MCF 10A (cell line): Measurements from ENCODE around the gene ZNF777. TPM values are rescaled to one million over a fixed set of nuclear protein-coding genes. Genes with fewer than 3 reads are reported as not detected.

Source experiments
- BruUV-seq: library from RNA; stranded (reverse); fragments of 400-500 nt; replicated peaks from 2 replicates; lab custom pipeline; 2021; lab: Mats Ljungman, UMichigan
- CTCF ChIA-PET: fragments of 300-600 bp; sonication (Branson Sonifier 250); formaldehyde crosslinking; extraction: SDS; loops from one replicate; lab custom pipeline; 2021; ENCODE audit warnings: antibody characterized with exemption, inconsistent platforms; lab: Yijun Ruan, JAX
- POLR2A ChIA-PET: fragments of 300-600, 350-650 bp; sonication (Branson Sonifier 250); formaldehyde crosslinking; extraction: SDS; loops from one replicate; lab custom pipeline; 2020; ENCODE audit warnings: antibody characterized with exemption, inconsistent platforms; lab: Yijun Ruan, JAX
- DNase-seq: peaks from one replicate; pipeline ENCODE4 v3.0.0-alpha.2; 2018; ENCODE audit not compliant: unreplicated experiment
- H3K27ac Mint-ChIP-seq: one replicate; pipeline ENCODE4 v1.8.0; 2022; ENCODE audit warnings: mild to moderate bottlenecking, low read depth, mixed read lengths; ENCODE audit not compliant: unreplicated experiment
- H3K27me3 Mint-ChIP-seq: one replicate; pipeline ENCODE4 v1.8.0; 2022; ENCODE audit warnings: mixed read lengths; ENCODE audit not compliant: insufficient read depth, unreplicated experiment
- H3K36me3 Mint-ChIP-seq: one replicate; pipeline ENCODE4 v1.8.0; 2022; ENCODE audit warnings: mild to moderate bottlenecking, moderate library complexity, mixed read lengths; ENCODE audit not compliant: insufficient read depth, unreplicated experiment
- H3K4me1 Mint-ChIP-seq: one replicate; pipeline ENCODE4 v1.8.0; 2022; ENCODE audit warnings: mixed read lengths; ENCODE audit not compliant: insufficient read depth, unreplicated experiment
- H3K4me3 Mint-ChIP-seq: one replicate; pipeline ENCODE4 v1.8.0; 2022; ENCODE audit warnings: mild to moderate bottlenecking, moderate library complexity, mixed read lengths; ENCODE audit not compliant: unreplicated experiment
- H3K9me3 Mint-ChIP-seq: one replicate; pipeline ENCODE4 v1.8.0; 2022; ENCODE audit warnings: mixed read lengths; ENCODE audit not compliant: unreplicated experiment
- CTCF ChIP-seq: fragments of 200-600 bp; IDR thresholded peaks from one replicate; pipeline ENCODE4 v1.8.0; 2022; ENCODE audit warnings: antibody characterized with exemption, mild to moderate bottlenecking; ENCODE audit not compliant: unreplicated experiment
- intact Hi-C: fragments of 100-400 bp; cut with micrococcal nuclease; formaldehyde crosslinking; loops from 2 replicates; pipeline ENCODE4 v1.14.1; 2022
- total RNA-seq: library from RNA; stranded (reverse); gene quantifications from 2 replicates; pipeline ENCODE4 v1.2.3, GENCODE V29; 2022

ZNF777 gene
- total RNA-seq, 1 experiment from 2014 or later: 22.9 TPM

GRCh38 chr7:149422914-149423301 lies 38.0 kb downstream of the ZNF777 start:
- Mint-ChIP-seq H3K9me3 (no peaks in the 10 kb centered on the region), H3K4me3 (no peak overlapping the region), H3K27me3 (no peaks in the 10 kb centered on the region), H3K4me1 (no peaks in the 10 kb centered on the region), H3K36me3 (no peaks in the 10 kb centered on the region), H3K27ac (no peak overlapping the region)
- CTCF ChIA-PET: interaction anchor here (0.5 kb wide), 1 partner anchor 104 kb away, joined by 4 read pairs; no protein-coding TSS in a partner anchor
- no peak for DNase-seq
- TF ChIP-seq CTCF: no peak
- no TSS peak for BruUV-seq
- intact Hi-C loops: loop anchor here (5.0 kb wide), 1 partner anchor 111 kb away; no protein-coding TSS in a partner anchor
- POLR2A ChIA-PET: no interaction called here

GRCh38 chr7:149422162-149422913 lies 38.5 kb downstream of the ZNF777 start:
- no peak overlapping the region for H3K27ac Mint-ChIP-seq
- BruUV-seq: no TSS peak
- no peaks in the 10 kb centered on the region for H3K27me3 Mint-ChIP-seq
- H3K4me1 Mint-ChIP-seq: no peaks in the 10 kb centered on the region
- intact Hi-C loops: loop anchor here (5.0 kb wide), 1 partner anchor 110 kb away; no protein-coding TSS in a partner anchor
- no peaks in the 10 kb centered on the region for H3K36me3 Mint-ChIP-seq
- peak; percentile 39 for TF ChIP-seq CTCF
- CTCF ChIA-PET: no interaction called here
- POLR2A ChIA-PET: no interaction called here
- peak; percentile 69 for DNase-seq
- H3K9me3 Mint-ChIP-seq: no peaks in the 10 kb centered on the region
- peak overlapping the region; percentile 61 for H3K4me3 Mint-ChIP-seq

GRCh38 chr7:149420006-149420405 lies 40.9 kb downstream of the ZNF777 start:
- intact Hi-C loops: loop anchor here (5.0 kb wide), 1 partner anchor 108 kb away; no protein-coding TSS in a partner anchor
- ChIA-PET CTCF (interaction anchor here (0.7 kb wide), 1 partner anchor 19 kb away, joined by 3 read pairs; no protein-coding TSS in a partner anchor), POLR2A (no interaction called here)
- Mint-ChIP-seq H3K4me1 (no peaks in the 10 kb centered on the region), H3K27me3 (no peaks in the 10 kb centered on the region), H3K36me3 (no peaks in the 10 kb centered on the region), H3K4me3 (no peak overlapping the region), H3K9me3 (no peaks in the 10 kb centered on the region), H3K27ac (no peak overlapping the region)
- DNase-seq: no peak
- BruUV-seq: no TSS peak
- TF ChIP-seq CTCF: no peak

GRCh38 chr7:149415391-149416071 lies 45.3 kb downstream of the ZNF777 start:
- Mint-ChIP-seq H3K4me1 (no peaks in the 10 kb centered on the region), H3K9me3 (peaks cover 8% of the 10 kb centered on the region), H3K27me3 (no peaks in the 10 kb centered on the region), H3K27ac (no peak overlapping the region), H3K4me3 (no peak overlapping the region), H3K36me3 (no peaks in the 10 kb centered on the region)
- ChIA-PET POLR2A (no interaction called here), CTCF (no interaction called here)
- intact Hi-C loops: no loop called here
- no peak for TF ChIP-seq CTCF
- no peak for DNase-seq
- no TSS peak for BruUV-seq
